ENCODE data around the gene MGAT3.

DNA sequence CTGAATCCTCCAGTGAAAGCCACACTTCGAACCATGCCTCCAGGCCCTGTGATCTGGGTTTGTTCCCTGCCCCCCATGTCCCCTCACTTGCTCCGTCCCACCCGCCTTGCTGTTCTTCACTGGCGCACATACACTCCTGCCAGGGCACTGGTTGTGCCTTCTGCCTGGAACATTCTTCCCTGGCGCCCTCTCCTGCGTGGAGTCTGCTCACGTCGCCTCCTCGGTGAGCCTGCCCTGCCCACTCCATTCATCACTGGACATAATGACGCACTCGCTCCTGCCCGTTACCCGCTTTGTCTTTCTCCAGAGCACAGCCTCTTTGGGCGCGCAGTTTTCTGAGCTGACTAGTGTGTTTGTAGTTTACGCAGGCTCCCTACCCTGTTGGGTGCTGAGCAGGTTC, 24.2 kb downstream of the MGAT3 start:
- TF ChIP-seq, protein P1, sequence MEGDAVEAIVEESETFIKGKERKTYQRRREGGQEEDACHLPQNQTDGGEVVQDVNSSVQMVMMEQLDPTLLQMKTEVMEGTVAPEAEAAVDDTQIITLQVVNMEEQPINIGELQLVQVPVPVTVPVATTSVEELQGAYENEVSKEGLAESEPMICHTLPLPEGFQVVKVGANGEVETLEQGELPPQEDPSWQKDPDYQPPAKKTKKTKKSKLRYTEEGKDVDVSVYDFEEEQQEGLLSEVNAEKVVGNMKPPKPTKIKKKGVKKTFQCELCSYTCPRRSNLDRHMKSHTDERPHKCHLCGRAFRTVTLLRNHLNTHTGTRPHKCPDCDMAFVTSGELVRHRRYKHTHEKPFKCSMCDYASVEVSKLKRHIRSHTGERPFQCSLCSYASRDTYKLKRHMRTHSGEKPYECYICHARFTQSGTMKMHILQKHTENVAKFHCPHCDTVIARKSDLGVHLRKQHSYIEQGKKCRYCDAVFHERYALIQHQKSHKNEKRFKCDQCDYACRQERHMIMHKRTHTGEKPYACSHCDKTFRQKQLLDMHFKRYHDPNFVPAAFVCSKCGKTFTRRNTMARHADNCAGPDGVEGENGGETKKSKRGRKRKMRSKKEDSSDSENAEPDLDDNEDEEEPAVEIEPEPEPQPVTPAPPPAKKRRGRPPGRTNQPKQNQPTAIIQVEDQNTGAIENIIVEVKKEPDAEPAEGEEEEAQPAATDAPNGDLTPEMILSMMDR (IDR thresholded peaks at IDR 0.05 in 8 of 11, conservative IDR thresholded peaks at IDR 0.05 in 3 of 11): no peak
- no peak for TF ChIP-seq POLR2A (IDR thresholded peaks at IDR 0.05)

Measured in spleen (tissue), 7 donors.